DND-41 (cell line): ENCODE data around the gene PHLPP1.

Source experiments
- EZH2 ChIP-seq: IDR thresholded peaks from 3 replicates; pipeline ENCODE4 v1.6.1; 2012; ENCODE audit warnings: borderline replicate concordance, low read depth, mild to moderate bottlenecking, moderate library complexity, low read length, inconsistent platforms; ENCODE audit not compliant: severe bottlenecking
- TF ChIP-seq, protein P1 (sequence below): IDR thresholded peaks from 2 replicates; pipeline ENCODE4 v1.5.1; 2012; ENCODE audit warnings: borderline replicate concordance, low read length, moderate library complexity, mild to moderate bottlenecking; ENCODE audit not compliant: poor library complexity, severe bottlenecking; ENCODE audit errors: extremely low read depth

DNA sequence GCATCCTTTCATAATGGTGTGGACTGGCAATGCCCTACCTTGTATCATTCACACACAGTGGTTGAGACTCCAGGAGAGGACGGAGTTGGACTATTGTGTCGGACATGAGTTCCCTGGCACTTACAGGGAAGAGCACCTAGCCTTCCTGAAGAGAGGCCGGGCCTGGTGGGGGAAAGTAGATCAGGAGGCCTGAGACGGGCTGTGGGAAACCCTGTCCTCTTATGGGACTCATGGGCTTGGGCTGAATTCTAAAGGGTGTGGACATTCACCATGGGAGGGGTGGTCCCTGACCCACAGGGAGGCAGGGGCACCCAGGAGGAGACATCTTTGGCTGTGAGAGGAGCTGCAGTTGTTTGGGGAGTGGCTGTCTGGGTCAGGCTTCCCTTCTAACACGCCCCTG is 286.5 kb downstream of the PHLPP1 start:
- TF ChIP-seq, protein P1, sequence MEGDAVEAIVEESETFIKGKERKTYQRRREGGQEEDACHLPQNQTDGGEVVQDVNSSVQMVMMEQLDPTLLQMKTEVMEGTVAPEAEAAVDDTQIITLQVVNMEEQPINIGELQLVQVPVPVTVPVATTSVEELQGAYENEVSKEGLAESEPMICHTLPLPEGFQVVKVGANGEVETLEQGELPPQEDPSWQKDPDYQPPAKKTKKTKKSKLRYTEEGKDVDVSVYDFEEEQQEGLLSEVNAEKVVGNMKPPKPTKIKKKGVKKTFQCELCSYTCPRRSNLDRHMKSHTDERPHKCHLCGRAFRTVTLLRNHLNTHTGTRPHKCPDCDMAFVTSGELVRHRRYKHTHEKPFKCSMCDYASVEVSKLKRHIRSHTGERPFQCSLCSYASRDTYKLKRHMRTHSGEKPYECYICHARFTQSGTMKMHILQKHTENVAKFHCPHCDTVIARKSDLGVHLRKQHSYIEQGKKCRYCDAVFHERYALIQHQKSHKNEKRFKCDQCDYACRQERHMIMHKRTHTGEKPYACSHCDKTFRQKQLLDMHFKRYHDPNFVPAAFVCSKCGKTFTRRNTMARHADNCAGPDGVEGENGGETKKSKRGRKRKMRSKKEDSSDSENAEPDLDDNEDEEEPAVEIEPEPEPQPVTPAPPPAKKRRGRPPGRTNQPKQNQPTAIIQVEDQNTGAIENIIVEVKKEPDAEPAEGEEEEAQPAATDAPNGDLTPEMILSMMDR = no peak
- no peak for TF ChIP-seq EZH2
